MG63 (cell line): Measurements from ENCODE around the gene BRI3. TPM values are rescaled to one million over a fixed set of nuclear protein-coding genes. Genes with fewer than 3 reads are reported as not detected.
A peak's percentile ranks its signal among the peaks of the same experiment; 100 is the strongest.

Source experiments
- DNase-seq: peaks from one replicate; pipeline ENCODE4 v3.0.0-alpha.2; 2020
- H3K27me3 ChIP-seq: fragments of 250-450 bp; sonication (Bioruptor Pico); 2 replicates; pipeline ENCODE4 v1.5.1; 2020; ENCODE audit warnings: mild to moderate bottlenecking, moderate library complexity
- H3K36me3 ChIP-seq: fragments of 250-450 bp; sonication (Bioruptor Pico); 2 replicates; pipeline ENCODE4 v1.5.1; 2020; ENCODE audit warnings: mild to moderate bottlenecking, moderate library complexity
- H3K4me3 ChIP-seq: fragments of 250-450 bp; sonication (Bioruptor Pico); 2 replicates; pipeline ENCODE4 v1.5.1; 2020; ENCODE audit warnings: mild to moderate bottlenecking, moderate library complexity
- H3K9me3 ChIP-seq: fragments of 250-450 bp; sonication (Bioruptor Pico); 2 replicates; pipeline ENCODE4 v1.5.1; 2020; ENCODE audit warnings: mild to moderate bottlenecking, moderate library complexity
- total RNA-seq: library from RNA; depleted of rRNA; stranded (reverse); fragments of >200 nt; shearing (Covaris generic); gene quantifications from 2 replicates; pipeline ENCODE4 v1.2.3, GENCODE V29; 2014; ENCODE audit warnings: low replicate concordance

The BRI3 gene
- total RNA-seq, 1 experiment from 2014 or later = 37.3 TPM

- no peak for DNase-seq
- Histone ChIP-seq H3K27me3 (no peaks in the 10 kb centered on the region), H3K36me3 (no peaks in the 10 kb centered on the region; the same call in none of the 2 replicates), H3K9me3 (no peaks in the 10 kb centered on the region), H3K4me3 (no peak overlapping the region)
Measured at GRCh38 chr7:98294326-98294725, 12.8 kb downstream of the BRI3 start.

- H3K27me3 ChIP-seq = no peaks in the 10 kb centered on the region
- peak; percentile 33 for DNase-seq
- no peaks in the 10 kb centered on the region; the same call in none of the 2 replicates for H3K36me3 ChIP-seq
- H3K4me3 ChIP-seq = no peak overlapping the region
- H3K9me3 ChIP-seq = no peaks in the 10 kb centered on the region
Measured at GRCh38 chr7:98294798-98295382, 13.4 kb downstream of the BRI3 start.

- Histone ChIP-seq H3K9me3 (no peaks in the 10 kb centered on the region), H3K4me3 (no peak overlapping the region), H3K36me3 (no peaks in the 10 kb centered on the region; the same call in none of the 2 replicates), H3K27me3 (no peaks in the 10 kb centered on the region)
- DNase-seq = no peak
Measured at GRCh38 chr7:98295467-98296192, 14.1 kb downstream of the BRI3 start.

- no peak for DNase-seq
- H3K27me3 ChIP-seq = no peaks in the 10 kb centered on the region
- H3K36me3 ChIP-seq = no peaks in the 10 kb centered on the region; the same call in none of the 2 replicates
- H3K4me3 ChIP-seq = no peak overlapping the region
- no peaks in the 10 kb centered on the region for H3K9me3 ChIP-seq
Measured at GRCh38 chr7:98296833-98297232, 15.3 kb downstream of the BRI3 start.

GRCh38 chr7:98297626-98298286 lies 16.3 kb downstream of the BRI3 start:
- H3K27me3 ChIP-seq = no peaks in the 10 kb centered on the region
- no peak overlapping the region for H3K4me3 ChIP-seq
- no peak for DNase-seq
- H3K9me3 ChIP-seq = no peaks in the 10 kb centered on the region
- H3K36me3 ChIP-seq = no peaks in the 10 kb centered on the region; the same call in none of the 2 replicates

- H3K27me3 ChIP-seq = no peaks in the 10 kb centered on the region
- H3K4me3 ChIP-seq = no peak overlapping the region
- DNase-seq = no peak
- H3K36me3 ChIP-seq = no peaks in the 10 kb centered on the region
- H3K9me3 ChIP-seq = no peaks in the 10 kb centered on the region
Measured at GRCh38 chr7:98300595-98301372, 19.3 kb downstream of the BRI3 start.

- DNase-seq = no peak
- Histone ChIP-seq H3K9me3 (no peaks in the 10 kb centered on the region), H3K4me3 (no peak overlapping the region), H3K27me3 (no peaks in the 10 kb centered on the region), H3K36me3 (no peaks in the 10 kb centered on the region)
Measured at GRCh38 chr7:98301693-98302470, 20.4 kb downstream of the BRI3 start.

- Histone ChIP-seq H3K4me3 (no peak overlapping the region), H3K36me3 (no peaks in the 10 kb centered on the region), H3K27me3 (no peaks in the 10 kb centered on the region), H3K9me3 (no peaks in the 10 kb centered on the region)
- no peak for DNase-seq
Measured at GRCh38 chr7:98303176-98303865, 21.8 kb downstream of the BRI3 start.

GRCh38 chr7:98303906-98304305 lies 22.4 kb downstream of the BRI3 start:
- Histone ChIP-seq H3K36me3 (no peaks in the 10 kb centered on the region), H3K4me3 (no peak overlapping the region), H3K9me3 (no peaks in the 10 kb centered on the region), H3K27me3 (no peaks in the 10 kb centered on the region)
- DNase-seq = no peak

GRCh38 chr7:98305951-98306535 lies 24.6 kb downstream of the BRI3 start:
- H3K27me3 ChIP-seq = no peaks in the 10 kb centered on the region
- no peak for DNase-seq

GRCh38 chr7:98307971-98308466 lies 26.5 kb downstream of the BRI3 start:
- Histone ChIP-seq H3K27me3 (no peaks in the 10 kb centered on the region), H3K9me3 (no peaks in the 10 kb centered on the region), H3K4me3 (no peak overlapping the region), H3K36me3 (no peaks in the 10 kb centered on the region)
- no peak for DNase-seq

More at GRCh38 chr7:98305951-98306535, 24.6 kb downstream of the BRI3 start:
- Histone ChIP-seq H3K4me3 (no peak overlapping the region), H3K9me3 (no peaks in the 10 kb centered on the region), H3K36me3 (no peaks in the 10 kb centered on the region)

GRCh38 chr7:98309566-98309965 lies 28.1 kb downstream of the BRI3 start:
- no peak overlapping the region for H3K4me3 ChIP-seq
- no peaks in the 10 kb centered on the region for H3K27me3 ChIP-seq
- no peaks in the 10 kb centered on the region for H3K9me3 ChIP-seq
- no peak for DNase-seq
- no peaks in the 10 kb centered on the region for H3K36me3 ChIP-seq

- no peaks in the 10 kb centered on the region for H3K27me3 ChIP-seq
- H3K4me3 ChIP-seq = no peak overlapping the region
- H3K36me3 ChIP-seq = no peaks in the 10 kb centered on the region
- no peak for DNase-seq
- H3K9me3 ChIP-seq = no peaks in the 10 kb centered on the region
Measured at GRCh38 chr7:98312201-98312600, 30.7 kb downstream of the BRI3 start.

- Histone ChIP-seq H3K36me3 (no peaks in the 10 kb centered on the region), H3K4me3 (no peak overlapping the region), H3K9me3 (no peaks in the 10 kb centered on the region), H3K27me3 (no peaks in the 10 kb centered on the region)
- no peak for DNase-seq
Measured at GRCh38 chr7:98314469-98314868, 33.0 kb downstream of the BRI3 start.

- Histone ChIP-seq H3K27me3 (no peaks in the 10 kb centered on the region), H3K36me3 (no peaks in the 10 kb centered on the region), H3K9me3 (no peaks in the 10 kb centered on the region), H3K4me3 (no peak overlapping the region)
- DNase-seq = no peak
Measured at GRCh38 chr7:98315318-98315993, 34.0 kb downstream of the BRI3 start.
